ENCODE data around the gene CCDC73.

- TF ChIP-seq, protein P1, sequence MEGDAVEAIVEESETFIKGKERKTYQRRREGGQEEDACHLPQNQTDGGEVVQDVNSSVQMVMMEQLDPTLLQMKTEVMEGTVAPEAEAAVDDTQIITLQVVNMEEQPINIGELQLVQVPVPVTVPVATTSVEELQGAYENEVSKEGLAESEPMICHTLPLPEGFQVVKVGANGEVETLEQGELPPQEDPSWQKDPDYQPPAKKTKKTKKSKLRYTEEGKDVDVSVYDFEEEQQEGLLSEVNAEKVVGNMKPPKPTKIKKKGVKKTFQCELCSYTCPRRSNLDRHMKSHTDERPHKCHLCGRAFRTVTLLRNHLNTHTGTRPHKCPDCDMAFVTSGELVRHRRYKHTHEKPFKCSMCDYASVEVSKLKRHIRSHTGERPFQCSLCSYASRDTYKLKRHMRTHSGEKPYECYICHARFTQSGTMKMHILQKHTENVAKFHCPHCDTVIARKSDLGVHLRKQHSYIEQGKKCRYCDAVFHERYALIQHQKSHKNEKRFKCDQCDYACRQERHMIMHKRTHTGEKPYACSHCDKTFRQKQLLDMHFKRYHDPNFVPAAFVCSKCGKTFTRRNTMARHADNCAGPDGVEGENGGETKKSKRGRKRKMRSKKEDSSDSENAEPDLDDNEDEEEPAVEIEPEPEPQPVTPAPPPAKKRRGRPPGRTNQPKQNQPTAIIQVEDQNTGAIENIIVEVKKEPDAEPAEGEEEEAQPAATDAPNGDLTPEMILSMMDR (IDR thresholded peaks at IDR 0.05) = no peak
- TF ChIP-seq POLR2A (IDR thresholded peaks at IDR 0.05) (no peak), POLR2AphosphoS5 (IDR thresholded peaks at IDR 0.05) (no peak), EP300 (IDR thresholded peaks at IDR 0.05) (no peak)
These were observed 223.4 kb downstream of the CCDC73 start for GRCh38 chr11:32571039-32571438.

Measured in upper lobe of left lung (tissue), 4 donors.